GM18519 (cell line): ENCODE measurements around the gene ZBTB7B.

Source experiments
- ATAC-seq: cut with Tn5 transposase; IDR thresholded peaks from one replicate; pipeline ENCODE4 v1.9.1; 2021; ENCODE audit warnings: mild to moderate bottlenecking, moderate library complexity; ENCODE audit not compliant: unreplicated experiment, low FRiP score

The ZBTB7B gene

GRCh38 chr1:155001675-155002463, 733 bp upstream of the ZBTB7B start:
- no peak for ATAC-seq

GRCh38 chr1:155003227-155003765, 694 bp downstream of the ZBTB7B start:
- ATAC-seq = no peak

GRCh38 chr1:155003766-155004351, 1.3 kb downstream of the ZBTB7B start:
- ATAC-seq = no peak

- ATAC-seq = no peak
These were observed 1.9 kb downstream of the ZBTB7B start for GRCh38 chr1:155004352-155005075.

- ATAC-seq = no peak
These were observed 2.7 kb downstream of the ZBTB7B start for GRCh38 chr1:155005076-155006011.

- ATAC-seq = no peak
These were observed 4.0 kb downstream of the ZBTB7B start for GRCh38 chr1:155006601-155007101.

GRCh38 chr1:155007251-155007828, 4.7 kb downstream of the ZBTB7B start:
- no peak for ATAC-seq

- no peak for ATAC-seq
These were observed 5.7 kb downstream of the ZBTB7B start for GRCh38 chr1:155008015-155008941.

- ATAC-seq = no peak
These were observed 6.7 kb downstream of the ZBTB7B start for GRCh38 chr1:155009221-155009711.

- no peak for ATAC-seq
These were observed 7.1 kb downstream of the ZBTB7B start for GRCh38 chr1:155009742-155010141.

GRCh38 chr1:155010211-155010918, 7.8 kb downstream of the ZBTB7B start:
- no peak for ATAC-seq

- ATAC-seq = no peak
These were observed 8.4 kb downstream of the ZBTB7B start for GRCh38 chr1:155011004-155011416.

GRCh38 chr1:155011437-155012025, 8.9 kb downstream of the ZBTB7B start:
- no peak for ATAC-seq

GRCh38 chr1:155012026-155012546, 9.5 kb downstream of the ZBTB7B start:
- ATAC-seq = no peak

GRCh38 chr1:155012776-155013602, 10.4 kb downstream of the ZBTB7B start:
- ATAC-seq = no peak

- no peak for ATAC-seq
These were observed 11.0 kb downstream of the ZBTB7B start for GRCh38 chr1:155013632-155014031.
